ENCODE measurements around the gene SYPL1. TPM values are rescaled to one million over a fixed set of nuclear protein-coding genes. Genes with fewer than 3 reads are reported as not detected.
A peak's percentile ranks its signal among the peaks of the same experiment; 100 is the strongest.

The SYPL1 gene
- total and polyA plus RNA-seq, 9 of the 15 experiments (the other 6 are each of a cell fraction or from before 2014, with no cell fraction given): 23.8 to 214 (median 70.2) TPM

GRCh38 chr7:106127984-106128780 lies 16.1 kb upstream of the SYPL1 start (continued):
- TF ChIP-seq, protein P1, sequence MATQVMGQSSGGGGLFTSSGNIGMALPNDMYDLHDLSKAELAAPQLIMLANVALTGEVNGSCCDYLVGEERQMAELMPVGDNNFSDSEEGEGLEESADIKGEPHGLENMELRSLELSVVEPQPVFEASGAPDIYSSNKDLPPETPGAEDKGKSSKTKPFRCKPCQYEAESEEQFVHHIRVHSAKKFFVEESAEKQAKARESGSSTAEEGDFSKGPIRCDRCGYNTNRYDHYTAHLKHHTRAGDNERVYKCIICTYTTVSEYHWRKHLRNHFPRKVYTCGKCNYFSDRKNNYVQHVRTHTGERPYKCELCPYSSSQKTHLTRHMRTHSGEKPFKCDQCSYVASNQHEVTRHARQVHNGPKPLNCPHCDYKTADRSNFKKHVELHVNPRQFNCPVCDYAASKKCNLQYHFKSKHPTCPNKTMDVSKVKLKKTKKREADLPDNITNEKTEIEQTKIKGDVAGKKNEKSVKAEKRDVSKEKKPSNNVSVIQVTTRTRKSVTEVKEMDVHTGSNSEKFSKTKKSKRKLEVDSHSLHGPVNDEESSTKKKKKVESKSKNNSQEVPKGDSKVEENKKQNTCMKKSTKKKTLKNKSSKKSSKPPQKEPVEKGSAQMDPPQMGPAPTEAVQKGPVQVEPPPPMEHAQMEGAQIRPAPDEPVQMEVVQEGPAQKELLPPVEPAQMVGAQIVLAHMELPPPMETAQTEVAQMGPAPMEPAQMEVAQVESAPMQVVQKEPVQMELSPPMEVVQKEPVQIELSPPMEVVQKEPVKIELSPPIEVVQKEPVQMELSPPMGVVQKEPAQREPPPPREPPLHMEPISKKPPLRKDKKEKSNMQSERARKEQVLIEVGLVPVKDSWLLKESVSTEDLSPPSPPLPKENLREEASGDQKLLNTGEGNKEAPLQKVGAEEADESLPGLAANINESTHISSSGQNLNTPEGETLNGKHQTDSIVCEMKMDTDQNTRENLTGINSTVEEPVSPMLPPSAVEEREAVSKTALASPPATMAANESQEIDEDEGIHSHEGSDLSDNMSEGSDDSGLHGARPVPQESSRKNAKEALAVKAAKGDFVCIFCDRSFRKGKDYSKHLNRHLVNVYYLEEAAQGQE (IDR thresholded peaks at IDR 0.05; ENCODE audit: borderline replicate concordance): no peak
- TF ChIP-seq, protein P1 (CRISPR knock-in tag; IDR thresholded peaks at IDR 0.05; ENCODE audit: low read depth): no peak
- no peak for TF ChIP-seq THRAP3 (IDR thresholded peaks at IDR 0.05; ENCODE audit: borderline replicate concordance)
- no peak for TF ChIP-seq RBM39 (optimal IDR thresholded peaks at IDR 0.05; ENCODE audit: low read depth, low read length)
- TF ChIP-seq, protein P2, sequence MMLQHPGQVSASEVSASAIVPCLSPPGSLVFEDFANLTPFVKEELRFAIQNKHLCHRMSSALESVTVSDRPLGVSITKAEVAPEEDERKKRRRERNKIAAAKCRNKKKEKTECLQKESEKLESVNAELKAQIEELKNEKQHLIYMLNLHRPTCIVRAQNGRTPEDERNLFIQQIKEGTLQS (IDR thresholded peaks at IDR 0.05): peak; percentile 69
- TF ChIP-seq, protein P2 (CRISPR knock-in tag; conservative IDR thresholded peaks at IDR 0.05): no peak
- no peak for TF ChIP-seq RBBP5 (IDR thresholded peaks at IDR 0.05; ENCODE audit: borderline replicate concordance, insufficient read depth, low read length, poor library complexity, severe bottlenecking)
- TF ChIP-seq CEBPG (CRISPR knock-in tag; IDR thresholded peaks at IDR 0.05): 0 out of 2 replicates have a peak, but pooled peaks have one; percentile 31
- TF ChIP-seq CEBPG (tag; conservative IDR thresholded peaks at IDR 0.05 in 1 of 2, IDR thresholded peaks at IDR 0.05 in 1 of 2): peak; percentile 51 to 67; a peak in 2 of 4 replicates
- peak in 1 of 2 experiments; percentile 26; a peak in 1 of 4 replicates for TF ChIP-seq TRIM24 (IDR thresholded peaks at IDR 0.05)
- TF ChIP-seq, protein P3, sequence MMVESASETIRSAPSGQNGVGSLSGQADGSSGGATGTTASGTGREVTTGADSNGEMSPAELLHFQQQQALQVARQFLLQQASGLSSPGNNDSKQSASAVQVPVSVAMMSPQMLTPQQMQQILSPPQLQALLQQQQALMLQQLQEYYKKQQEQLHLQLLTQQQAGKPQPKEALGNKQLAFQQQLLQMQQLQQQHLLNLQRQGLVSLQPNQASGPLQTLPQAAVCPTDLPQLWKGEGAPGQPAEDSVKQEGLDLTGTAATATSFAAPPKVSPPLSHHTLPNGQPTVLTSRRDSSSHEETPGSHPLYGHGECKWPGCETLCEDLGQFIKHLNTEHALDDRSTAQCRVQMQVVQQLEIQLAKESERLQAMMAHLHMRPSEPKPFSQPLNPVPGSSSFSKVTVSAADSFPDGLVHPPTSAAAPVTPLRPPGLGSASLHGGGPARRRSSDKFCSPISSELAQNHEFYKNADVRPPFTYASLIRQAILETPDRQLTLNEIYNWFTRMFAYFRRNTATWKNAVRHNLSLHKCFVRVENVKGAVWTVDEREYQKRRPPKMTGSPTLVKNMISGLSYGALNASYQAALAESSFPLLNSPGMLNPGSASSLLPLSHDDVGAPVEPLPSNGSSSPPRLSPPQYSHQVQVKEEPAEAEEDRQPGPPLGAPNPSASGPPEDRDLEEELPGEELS (CRISPR knock-in tag; IDR thresholded peaks at IDR 0.05; ENCODE audit: borderline replicate concordance): no peak
- TF ChIP-seq NFYB (IDR thresholded peaks at IDR 0.05; ENCODE audit: extremely low read depth, insufficient read length): no peak
- TF ChIP-seq, protein P4, sequence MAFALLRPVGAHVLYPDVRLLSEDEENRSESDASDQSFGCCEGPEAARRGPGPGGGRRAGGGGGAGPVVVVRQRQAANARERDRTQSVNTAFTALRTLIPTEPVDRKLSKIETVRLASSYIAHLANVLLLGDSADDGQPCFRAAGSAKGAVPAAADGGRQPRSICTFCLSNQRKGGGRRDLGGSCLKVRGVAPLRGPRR (CRISPR knock-in tag; IDR thresholded peaks at IDR 0.05): no peak
- TF ChIP-seq CEBPB (tag; IDR thresholded peaks at IDR 0.05): peak; percentile 57
- TF ChIP-seq SRSF9 (IDR thresholded peaks at IDR 0.05; ENCODE audit: borderline replicate concordance, low read depth, low read length): no peak

Measured in K562 (cell line).